DMS53 treated with DMSO at 0.1 percent for 48 hours (cell line): ENCODE results near the gene KLHL22.
A peak's percentile ranks its signal among the peaks of the same experiment; 100 is the strongest.
"Not testable (repeated sequence)": the region's sequence is repeated elsewhere in the genome, so short reads cannot be mapped to it uniquely, and the experiment has no call there.

Source experiments
- DNase-seq: peaks from one replicate; lab custom pipeline; 2025; ENCODE audit not compliant: unreplicated experiment; lab: John Stamatoyannopoulos, UW

The KLHL22 gene

DNA sequence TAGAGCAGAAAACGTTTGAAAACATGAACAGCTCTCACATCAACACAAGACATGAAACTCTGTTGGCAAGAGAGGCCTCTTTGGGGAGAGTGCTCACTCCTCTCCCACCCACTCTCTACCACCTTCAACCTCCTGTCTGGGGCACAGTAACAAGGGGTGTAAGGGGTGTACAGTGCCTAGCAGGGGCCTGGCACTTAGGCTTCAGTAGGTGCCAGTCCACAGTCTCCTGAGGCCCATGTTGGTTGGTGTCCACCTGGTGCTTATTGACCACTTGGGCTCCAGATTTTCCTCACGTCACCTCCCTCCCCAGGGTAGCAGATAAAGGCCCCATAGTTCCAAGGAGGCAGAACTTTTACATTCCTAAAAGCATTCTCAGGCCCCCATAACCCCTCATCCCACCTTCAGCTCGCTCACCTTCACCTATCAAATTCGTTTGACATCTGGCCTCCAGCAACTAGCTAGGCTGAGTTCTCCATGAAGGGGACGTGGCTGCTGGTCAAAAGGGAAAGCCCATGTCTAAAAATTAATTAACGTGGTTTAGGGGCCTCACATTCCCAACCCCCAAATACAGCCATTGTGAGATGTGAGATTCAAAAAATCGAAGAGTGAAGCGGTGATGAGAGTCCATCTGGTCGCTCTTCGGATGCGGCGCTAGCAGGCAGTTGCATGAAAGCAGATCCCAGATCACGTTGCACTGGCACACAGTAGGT, 11.1 kb upstream of the KLHL22 start:
- no peak for DNase-seq

DNA sequence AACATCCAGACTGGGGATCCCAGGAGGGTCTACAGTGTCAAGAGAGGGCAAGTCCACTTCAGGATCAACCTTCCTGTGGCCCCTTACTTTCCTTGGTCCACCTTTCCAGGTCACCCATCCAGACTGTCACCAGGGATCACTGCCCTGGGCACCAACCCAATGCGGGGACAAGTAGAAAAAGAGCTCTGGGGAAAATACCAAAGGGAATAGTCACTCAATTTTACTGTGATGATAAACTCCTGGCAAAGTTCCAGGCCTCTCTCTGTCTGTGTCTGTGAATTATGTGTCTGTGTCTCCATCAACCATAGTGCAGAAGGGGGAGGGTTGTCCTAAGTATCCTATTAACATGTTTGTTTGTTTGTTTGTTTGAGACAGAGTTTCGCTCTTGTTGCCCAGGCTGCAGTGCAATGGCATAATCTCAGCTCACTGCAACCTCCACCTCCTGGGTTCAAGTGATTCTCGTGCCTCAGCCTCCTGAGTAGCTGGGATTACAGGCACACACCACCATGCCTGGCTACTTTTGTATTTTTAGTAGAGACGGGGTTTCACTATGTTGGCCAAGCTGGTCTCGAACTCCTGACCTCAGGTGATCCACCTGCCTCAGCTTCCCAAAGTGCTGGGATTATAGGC, 8.8 kb upstream of the KLHL22 start:
- not testable (repeated sequence) for DNase-seq

DNA sequence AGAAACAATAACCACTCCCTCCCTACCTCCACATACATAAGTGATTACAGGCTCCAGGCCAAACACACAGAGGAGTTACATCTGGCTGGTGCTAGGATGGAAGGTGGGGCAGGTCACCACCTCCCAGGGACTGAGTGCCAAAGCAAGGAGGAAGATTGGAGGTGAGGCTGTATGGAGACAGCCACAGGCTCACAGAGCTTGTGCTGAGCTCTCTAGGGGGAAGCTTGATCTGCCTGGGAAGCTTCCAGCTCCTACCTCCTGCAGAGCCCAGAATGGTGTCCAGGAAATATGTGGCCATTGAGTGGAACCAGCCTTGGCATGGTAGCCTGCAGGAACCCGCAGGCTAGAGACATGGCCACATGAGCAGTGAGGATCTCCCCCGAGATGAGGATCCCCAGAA, 8.2 kb upstream of the KLHL22 start:
- DNase-seq: no peak

DNA sequence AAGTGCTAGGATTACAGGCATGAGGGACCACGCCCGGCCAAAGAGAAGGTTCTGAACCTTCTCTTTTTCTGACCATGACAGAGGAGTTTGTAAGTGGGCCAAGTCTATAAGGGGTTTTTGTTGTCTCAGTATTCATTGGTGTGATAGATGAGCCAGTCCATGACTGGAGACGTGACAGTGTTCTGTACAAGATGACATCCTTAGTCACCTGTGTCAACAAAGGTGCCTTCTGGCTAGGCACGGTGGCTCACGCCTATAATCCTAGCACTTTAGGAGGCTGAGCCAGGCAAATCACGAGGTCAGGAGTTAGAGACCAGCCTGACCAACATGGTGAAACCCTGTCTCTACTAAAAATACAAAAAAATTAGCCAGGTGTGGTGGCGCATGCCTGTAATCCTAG, 4.2 kb upstream of the KLHL22 start:
- DNase-seq: no peak

DNA sequence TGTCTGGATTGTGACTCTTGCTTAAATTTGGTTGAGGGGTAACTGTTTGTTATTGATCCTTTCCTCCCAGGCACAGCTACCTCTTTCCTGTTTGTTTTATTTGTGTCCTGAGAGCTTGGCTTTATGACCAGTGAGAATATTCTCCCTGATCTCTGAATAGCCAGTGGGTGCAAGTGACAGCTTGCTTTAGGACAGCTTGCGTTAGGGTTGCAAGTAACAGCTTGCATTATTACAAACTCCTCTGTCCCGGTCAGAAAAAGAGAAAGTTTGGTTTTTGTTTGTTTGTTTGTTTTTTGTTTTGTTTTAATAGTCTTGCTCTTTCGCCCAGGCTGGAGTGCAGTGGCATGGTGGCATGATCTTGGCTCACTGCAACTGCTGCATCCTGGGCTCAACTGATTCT, 3.3 kb upstream of the KLHL22 start:
- no peak for DNase-seq

DNA sequence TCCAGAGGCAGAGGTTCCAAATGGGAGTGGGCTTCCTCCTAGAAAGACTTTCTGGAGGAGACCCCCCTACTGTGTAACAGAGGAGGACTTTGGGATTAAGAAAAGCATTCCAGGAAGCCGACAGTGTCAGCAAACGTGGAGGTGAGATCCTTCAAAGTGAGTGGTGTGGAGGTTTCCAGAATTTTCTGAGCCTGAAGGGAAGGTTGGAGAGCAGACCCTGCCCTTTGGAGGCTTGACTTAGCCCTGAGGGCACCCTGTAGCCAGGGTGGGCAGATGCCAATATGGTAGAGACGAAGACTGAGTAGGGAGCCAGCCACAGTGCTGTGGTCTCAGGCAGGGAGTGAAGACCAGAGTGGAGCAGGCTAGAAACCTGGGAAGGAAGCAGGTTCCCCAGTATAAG, 1.8 kb upstream of the KLHL22 start:
- no peak for DNase-seq

DNA sequence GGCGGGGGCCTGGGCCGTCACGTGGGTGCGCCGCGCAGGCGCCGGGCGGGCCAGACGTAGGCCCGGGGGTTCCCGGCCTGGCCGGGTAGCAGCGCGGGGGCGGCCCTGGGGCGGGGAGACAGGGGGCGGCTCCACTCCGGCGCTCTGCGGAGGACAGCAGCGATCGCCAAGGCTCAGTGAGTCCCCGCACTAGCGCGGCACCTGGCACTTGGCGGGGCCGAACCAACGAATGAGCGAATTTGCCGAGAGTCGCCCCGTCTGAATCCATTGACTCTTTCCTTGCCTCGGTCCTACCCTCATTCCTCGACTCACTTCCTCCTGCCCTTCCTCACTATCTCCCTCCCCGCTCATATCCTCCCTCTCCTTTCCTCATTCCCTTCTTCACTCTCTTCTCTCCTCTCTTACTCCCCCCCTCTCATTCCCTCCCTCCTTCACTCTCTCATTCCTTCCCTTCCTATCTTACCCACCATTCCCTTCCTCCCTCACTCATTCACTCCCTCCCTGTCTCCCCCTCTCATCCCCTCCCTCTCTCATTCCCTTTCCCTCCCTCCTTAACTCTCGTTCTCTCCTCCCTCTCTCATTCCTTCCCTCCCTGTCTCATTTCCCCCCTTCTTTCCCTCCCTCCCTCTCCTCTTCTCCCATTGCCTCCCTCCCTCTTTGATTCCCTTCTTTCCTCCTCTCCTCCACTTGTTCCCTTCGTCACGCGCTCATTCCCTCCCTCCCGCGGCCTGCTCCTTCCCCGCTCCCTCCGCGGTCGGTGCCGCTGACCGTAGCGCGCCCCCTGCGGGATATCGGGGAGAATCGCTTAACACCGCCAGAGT, 476 bp upstream of the KLHL22 start:
- DNase-seq: peak; percentile 36

DNA sequence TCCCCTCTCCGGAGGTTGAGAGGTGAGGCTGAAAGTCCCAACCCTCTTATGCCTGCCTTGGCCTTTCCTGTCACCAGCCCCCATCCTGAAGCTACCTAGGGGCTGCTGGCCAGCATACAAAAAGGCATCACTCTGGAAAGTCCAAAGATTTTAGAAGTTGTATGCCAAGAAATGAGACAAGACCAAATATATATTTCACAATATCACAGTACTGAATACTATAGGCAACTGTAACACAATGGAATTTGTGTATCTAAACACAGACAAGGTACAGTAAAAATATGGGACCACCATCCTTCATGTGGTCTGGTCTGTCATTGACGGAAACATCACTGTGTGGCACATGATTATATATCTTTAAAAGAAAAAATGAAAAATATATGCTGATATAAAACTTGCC, 4.2 kb downstream of the KLHL22 start:
- no peak for DNase-seq

DNA sequence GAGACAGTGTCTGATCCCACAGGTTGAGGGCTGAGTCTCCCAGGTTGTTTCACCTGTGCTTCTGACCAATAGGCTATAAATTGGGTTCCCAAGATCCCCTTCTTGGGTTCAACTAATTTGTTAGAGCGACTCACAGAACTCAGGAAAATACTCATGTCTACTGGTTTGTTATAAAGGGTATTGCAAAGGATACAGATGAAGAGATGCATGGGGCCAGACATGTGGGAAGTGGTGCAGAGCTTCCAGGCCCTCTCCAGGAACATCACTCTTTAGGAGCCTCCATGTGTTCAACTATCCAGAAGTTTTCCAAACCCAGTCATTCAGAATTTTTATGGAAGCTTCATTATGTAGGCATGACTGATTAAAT, 4.7 kb downstream of the KLHL22 start:
- no peak for DNase-seq

DNA sequence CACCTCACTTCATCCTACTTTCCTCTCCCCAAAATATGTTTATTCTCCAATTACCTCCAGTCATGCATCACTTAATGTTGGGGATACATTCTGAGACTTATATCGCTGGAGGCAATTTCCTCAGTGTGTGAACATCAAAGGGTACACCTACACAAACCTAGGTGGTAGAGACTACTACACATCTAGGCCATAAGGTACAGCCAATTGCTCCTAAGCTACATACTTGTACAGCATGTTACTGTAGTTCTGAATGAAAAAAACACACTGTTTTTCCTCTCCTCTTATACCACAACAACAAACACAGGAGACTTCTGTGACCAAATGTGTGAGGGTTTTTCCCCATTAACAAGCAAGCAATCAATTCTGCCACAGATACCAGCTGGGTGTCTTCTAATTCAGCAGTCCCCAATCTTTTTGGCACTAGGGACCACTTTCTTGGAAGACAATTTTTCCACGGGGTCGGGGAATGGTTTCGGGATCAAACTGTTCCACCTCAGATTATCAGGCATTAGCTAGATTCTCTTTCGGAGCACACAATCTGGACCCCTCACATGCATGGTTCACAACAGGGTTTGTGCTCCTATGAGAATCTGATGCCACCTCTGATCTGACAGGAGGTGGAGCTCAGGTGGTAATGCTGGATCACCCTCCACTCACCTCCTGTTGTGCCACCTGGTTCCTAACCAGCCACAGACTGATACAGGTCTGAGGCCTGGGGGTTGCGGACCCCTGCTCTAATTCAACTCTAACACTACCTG, 5.2 kb downstream of the KLHL22 start:
- no peak for DNase-seq

DNA sequence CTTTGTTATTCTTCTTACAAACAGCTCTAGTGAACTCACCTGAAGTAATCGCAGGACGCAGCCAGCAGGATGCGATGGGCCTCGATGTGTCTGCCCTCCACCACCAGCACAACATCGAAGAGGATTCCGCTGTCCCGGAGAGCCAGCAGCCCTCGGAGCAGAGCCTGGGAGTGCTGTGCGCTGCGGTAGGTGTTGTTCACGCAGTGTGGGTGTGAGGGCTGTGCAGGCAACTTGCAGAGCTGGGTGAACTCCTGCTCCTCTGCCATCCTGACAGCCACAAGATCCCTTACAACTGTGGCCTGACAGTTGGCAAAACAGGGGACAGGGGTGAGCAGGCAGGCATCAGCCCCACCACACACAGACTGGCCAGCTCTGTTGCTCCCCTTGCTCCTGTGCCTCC, 6.6 kb downstream of the KLHL22 start:
- no peak for DNase-seq

DNA sequence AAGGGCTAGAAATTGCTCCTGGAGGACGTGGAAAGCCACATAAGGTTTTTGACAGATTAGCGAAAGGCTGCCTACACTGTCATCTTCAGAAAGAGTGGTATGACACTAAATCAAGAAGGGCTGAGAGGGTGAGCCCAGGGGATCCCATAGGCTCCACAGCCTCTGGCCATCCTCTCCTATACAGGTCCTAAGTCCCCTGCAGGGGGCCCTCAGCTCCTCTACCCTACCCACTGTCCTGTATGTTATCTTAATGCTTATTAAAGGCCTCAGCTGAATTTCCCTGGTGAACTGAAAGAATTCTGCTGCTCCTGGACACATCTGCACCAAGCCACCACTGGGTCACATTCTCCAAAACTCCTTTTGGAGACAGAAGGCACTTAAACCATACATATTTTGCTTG, 7.9 kb downstream of the KLHL22 start:
- DNase-seq: no peak

DNA sequence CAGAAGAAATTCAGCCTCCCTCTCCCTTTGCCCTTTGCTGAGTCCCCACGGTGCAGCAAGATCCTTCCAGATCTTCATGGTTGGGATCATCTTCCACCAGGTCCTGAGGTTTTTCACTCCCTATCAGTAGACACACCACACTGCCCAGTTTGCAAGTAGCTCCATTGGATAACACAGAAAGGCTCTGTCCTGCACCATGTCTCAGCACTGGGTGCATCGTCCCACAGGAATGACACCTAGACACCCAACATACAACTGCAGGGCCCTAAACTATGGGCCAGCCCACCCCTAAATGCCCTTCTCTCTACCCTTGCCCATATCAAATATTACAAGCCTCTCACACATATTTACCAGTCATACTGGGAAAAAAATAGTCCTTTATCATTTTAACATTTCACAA, 9.4 kb downstream of the KLHL22 start:
- no peak for DNase-seq

DNA sequence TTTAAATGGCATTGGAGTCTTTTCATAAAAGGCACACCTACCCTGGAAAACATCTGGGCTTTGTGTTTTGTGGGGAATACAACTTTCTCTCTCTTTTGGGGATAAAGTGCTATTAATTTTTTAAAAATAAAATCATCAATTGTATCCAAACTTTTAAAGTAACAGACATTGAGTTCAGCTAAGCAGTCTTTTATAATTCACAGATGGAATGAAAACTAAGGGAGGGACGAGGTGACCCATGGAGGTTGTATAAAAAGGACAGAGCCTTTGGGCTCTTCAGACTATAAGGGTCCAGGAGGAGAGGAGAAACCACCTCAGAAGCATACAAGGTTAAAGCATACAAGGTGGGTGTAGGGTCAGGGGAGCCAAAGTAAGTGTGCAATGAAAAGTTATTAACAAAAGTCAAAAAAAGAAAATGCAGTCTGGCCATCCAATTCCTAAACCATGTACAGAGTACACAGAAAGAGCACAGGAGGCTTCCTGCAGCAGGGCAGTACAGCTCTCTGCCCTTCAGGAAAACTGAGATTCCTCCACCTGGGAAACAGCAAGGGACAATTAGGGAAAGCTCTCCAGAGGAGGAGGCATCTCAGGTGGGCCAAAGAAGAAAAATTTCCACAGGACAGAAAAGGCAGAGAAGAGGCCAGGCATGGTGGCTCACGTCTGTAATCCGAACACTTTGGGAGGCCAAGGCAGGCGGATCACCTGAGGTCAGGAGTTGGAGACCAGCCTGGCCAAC, 10.5 kb downstream of the KLHL22 start:
- no peak for DNase-seq

DNA sequence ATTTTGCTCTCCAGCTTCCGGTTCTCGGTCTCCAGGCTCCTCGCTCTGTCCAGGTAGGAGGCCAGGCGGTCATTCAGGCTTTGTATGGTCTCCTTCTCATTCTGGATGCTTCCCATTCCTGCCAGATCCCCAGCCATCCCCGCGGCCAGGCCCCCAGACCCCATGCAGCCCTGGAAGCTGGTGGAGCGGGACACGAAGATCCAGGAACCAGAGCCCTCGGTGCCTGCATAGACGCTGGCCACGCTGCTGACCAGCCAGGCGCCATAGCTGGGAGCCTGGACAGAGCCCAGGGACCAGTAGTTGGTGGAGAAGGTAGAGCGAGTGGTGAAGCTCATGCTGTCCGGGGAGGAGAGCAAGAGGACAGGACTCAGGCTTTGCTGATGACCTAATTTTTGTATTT, 11.8 kb downstream of the KLHL22 start:
- DNase-seq: no peak

DNA sequence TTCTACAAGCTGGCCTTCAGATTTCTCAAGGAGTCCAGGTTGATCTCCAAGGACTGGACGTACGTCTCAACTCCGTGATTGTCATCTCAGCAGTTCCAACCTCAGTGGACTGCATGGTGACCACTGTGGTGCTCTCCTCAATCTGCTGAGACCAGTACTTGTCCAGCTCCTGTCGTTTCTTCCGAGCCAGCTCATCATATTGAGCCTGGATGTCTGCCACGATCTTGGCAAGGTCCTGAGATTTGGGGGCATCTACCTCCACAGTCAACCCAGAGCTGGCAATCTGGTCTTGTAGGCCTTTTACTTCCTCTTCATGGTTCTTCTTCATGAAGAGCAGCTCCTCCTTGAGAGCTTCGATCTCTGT, 12.5 kb downstream of the KLHL22 start:
- not testable (repeated sequence) for DNase-seq

DNA sequence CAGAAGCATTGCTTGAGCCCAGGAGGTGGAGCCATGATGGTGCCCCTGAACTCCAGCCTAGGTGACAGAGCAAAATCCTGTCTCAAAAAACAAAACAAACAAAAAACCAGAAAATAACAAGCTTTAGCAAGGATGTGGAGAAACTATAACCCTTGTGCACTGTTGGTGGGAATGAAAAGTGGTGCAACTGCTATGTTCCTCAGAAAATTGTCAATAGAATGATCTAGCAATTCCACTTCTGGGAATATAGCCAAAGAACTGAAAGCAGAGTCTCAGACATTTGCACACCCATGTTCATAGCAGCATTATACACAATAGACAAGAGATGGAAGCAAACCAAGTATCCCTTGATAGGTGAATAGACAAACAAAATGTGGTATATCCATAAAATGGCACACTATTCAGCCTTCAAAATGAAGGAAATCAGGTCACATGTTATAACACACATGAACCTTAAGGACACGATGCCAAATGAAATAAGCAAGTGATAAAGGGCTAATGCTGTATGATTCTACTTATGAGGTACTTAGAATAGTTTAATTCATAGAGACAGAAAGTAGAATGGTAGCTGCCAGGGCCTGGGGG, 15.9 kb downstream of the KLHL22 start:
- no peak for DNase-seq

DNA sequence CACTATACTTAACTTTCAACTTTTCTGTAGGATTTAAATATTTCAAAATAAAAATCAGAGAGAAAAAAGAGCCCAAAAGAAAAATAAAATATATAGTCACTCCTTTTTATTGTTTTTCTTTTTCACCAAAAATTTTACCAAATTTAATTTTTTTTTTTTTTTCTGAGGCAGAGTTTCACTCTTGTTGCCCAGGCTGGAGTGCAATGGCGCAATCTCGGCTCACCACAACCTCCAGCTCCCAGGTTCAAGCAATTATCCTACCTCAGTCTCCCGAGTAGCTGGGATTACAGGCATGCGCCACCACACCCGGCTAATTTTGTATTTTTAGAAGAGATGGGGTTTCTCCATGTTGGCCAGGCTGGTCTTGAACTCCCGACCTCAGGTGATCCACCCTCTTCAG, 17.5 kb downstream of the KLHL22 start:
- DNase-seq: not testable (repeated sequence)

DNA sequence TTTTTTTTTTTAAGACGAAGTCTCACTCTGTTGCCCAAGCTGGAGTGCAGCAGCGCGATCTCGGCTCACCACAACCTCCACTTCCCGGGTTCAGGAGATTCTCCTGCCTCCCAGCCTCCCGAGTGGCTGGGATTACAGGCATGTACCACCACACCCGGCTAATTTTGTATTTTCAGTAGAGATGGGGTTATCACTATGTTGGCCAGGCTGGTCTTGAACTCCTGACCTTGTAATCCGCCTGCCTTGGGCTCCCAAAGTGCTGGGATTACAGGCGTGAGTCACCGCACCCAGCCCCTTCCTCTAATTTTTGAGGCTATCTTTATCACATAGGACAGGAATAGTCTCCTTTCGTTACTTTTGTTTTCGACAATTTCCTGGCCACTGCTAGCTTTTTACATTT, 20.0 kb downstream of the KLHL22 start:
- DNase-seq: not testable (repeated sequence)

DNA sequence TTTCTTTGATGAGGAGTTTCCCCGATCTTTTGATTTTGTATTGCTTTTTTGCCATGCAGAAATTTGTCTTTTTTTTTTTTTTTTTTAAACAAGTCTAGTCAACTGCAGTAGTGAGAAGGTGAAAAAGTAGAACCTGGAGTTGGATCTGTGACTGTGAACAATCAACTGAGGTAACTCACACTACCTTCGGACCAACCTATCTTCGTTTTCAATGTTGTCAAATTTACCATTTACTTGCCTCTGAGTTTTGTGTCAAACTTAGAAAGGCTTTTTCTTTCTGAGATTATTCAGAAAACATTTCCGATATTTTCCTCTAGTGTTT, 20.5 kb downstream of the KLHL22 start:
- DNase-seq: no peak
